Neural crest cell (in vitro differentiated cells): ENCODE measurements around the gene GPR18. TPM values are rescaled to one million over a fixed set of nuclear protein-coding genes. Genes with fewer than 3 reads are reported as not detected.

Experiments
- DNase-seq: peaks from one replicate; pipeline ENCODE4 v3.0.0; 2021; ENCODE audit warnings: low read depth, mixed read lengths, low spot score
- H3K27ac Mint-ChIP-seq: one replicate; pipeline ENCODE4 v1.8.0; 2021; ENCODE audit warnings: mild to moderate bottlenecking, mixed read lengths; ENCODE audit not compliant: unreplicated experiment
- H3K27me3 Mint-ChIP-seq: 2 replicates; pipeline ENCODE4 v1.8.0; 2021; ENCODE audit warnings: low read depth, mild to moderate bottlenecking, mixed read lengths
- H3K36me3 Mint-ChIP-seq: 2 replicates; pipeline ENCODE4 v1.8.0; 2021; ENCODE audit warnings: low read depth, mild to moderate bottlenecking, mixed read lengths
- H3K4me1 Mint-ChIP-seq: 2 replicates; pipeline ENCODE4 v1.8.0; 2021; ENCODE audit warnings: mixed read lengths
- H3K4me3 Mint-ChIP-seq: one replicate; pipeline ENCODE4 v1.8.0; 2021; ENCODE audit warnings: mild to moderate bottlenecking, mixed read lengths
- H3K9me3 Mint-ChIP-seq: 2 replicates; pipeline ENCODE4 v1.8.0; 2021; ENCODE audit warnings: mixed read lengths
- total RNA-seq: library from RNA; stranded (reverse); gene quantifications from 2 replicates; pipeline ENCODE4 v1.2.1, GENCODE V29; 2021
- TF ChIP-seq, protein P1 (sequence below): fragments of 200-600 bp; sonication (generic); conservative IDR thresholded peaks from 2 replicates; pipeline ENCODE4 v1.5.0; 2021; ENCODE audit warnings: antibody characterized with exemption, mild to moderate bottlenecking

GPR18 gene
- total RNA-seq, 1 donor from 2014 or later: not detected

DNA sequence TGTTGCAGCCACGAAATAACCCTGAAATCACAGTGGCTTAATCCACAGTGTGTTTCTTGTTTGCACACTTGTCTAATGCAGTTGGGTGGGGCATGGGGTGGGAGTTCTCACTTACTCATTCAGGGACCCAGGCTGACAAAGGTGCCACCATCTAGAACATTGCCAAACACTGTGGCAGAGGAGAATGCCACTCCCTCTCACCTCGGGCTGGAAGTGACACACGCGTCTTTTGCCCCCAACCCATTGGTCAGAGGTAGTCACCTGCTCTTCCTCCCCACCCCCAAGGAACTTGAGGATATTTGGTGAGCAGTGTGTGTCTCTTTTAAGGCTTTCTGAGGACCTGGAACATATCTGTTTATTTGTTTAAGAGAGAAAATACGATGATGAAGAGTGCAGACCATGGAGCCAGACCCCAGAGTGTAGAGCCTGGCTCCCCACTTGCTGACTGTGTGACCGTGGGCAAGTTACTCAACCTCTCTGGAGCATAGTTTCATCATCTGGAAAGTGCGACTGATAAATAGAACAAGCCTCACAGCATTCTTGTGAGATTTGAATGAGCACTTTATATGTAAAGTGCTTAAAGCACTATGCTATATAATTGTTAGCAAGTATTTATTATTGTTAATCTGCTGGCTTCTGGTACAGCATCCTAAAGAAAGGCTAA lies 31.6 kb upstream of the GPR18 start:
- H3K4me1 Mint-ChIP-seq: no peaks in the 10 kb centered on the region
- no peak overlapping the region for H3K27ac Mint-ChIP-seq
- no peak for DNase-seq
- TF ChIP-seq, protein P1, sequence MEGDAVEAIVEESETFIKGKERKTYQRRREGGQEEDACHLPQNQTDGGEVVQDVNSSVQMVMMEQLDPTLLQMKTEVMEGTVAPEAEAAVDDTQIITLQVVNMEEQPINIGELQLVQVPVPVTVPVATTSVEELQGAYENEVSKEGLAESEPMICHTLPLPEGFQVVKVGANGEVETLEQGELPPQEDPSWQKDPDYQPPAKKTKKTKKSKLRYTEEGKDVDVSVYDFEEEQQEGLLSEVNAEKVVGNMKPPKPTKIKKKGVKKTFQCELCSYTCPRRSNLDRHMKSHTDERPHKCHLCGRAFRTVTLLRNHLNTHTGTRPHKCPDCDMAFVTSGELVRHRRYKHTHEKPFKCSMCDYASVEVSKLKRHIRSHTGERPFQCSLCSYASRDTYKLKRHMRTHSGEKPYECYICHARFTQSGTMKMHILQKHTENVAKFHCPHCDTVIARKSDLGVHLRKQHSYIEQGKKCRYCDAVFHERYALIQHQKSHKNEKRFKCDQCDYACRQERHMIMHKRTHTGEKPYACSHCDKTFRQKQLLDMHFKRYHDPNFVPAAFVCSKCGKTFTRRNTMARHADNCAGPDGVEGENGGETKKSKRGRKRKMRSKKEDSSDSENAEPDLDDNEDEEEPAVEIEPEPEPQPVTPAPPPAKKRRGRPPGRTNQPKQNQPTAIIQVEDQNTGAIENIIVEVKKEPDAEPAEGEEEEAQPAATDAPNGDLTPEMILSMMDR: no peak
- H3K27me3 Mint-ChIP-seq: no peaks in the 10 kb centered on the region
- no peaks in the 10 kb centered on the region for H3K9me3 Mint-ChIP-seq
- no peak overlapping the region for H3K4me3 Mint-ChIP-seq
- H3K36me3 Mint-ChIP-seq: no peaks in the 10 kb centered on the region

DNA sequence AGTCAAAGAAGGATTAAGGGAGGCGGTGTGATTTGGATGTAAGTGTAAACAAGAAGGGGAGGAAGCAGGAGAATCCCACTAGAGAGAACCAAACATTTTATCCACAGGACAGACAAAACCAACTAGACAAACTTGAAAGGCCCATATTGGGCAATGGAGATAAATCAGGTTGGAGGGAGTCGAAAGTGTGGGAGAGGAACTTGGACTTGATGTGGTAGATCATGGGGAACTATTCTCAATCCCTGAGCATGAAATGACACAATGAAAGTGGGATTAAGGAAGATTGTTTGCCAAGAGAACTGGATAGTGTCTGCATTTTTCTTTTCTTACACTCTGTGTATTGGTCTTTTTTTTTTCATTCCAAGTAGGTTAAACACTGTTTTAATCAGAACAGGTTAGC lies 31.1 kb upstream of the GPR18 start:
- H3K9me3 Mint-ChIP-seq: no peaks in the 10 kb centered on the region
- DNase-seq: no peak
- no peaks in the 10 kb centered on the region for H3K36me3 Mint-ChIP-seq
- no peaks in the 10 kb centered on the region for H3K27me3 Mint-ChIP-seq
- no peak overlapping the region for H3K4me3 Mint-ChIP-seq
- H3K4me1 Mint-ChIP-seq: no peaks in the 10 kb centered on the region
- H3K27ac Mint-ChIP-seq: peak overlapping the region; percentile 54
- TF ChIP-seq, protein P1: no peak

DNA sequence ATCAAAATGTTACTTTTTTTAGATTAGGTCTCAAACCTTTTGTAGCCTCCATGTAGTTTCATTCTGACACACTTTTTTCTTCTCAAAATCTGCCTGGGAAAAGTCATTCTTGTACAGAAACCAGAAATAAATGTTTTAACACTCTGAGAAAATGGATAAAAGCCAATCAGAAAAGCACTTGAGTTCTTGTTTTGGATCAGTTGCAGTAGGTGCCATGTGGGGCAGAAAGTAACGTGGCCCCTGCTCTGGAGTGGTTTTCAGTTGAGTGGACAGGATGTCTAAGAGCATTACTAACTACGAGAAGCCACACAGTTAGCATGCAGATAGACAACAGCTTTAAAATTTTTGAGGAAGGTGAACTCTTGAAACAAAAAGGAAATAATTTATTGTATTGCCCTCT lies 29.9 kb upstream of the GPR18 start:
- TF ChIP-seq, protein P1: no peak
- no peaks in the 10 kb centered on the region for H3K9me3 Mint-ChIP-seq
- no peaks in the 10 kb centered on the region for H3K36me3 Mint-ChIP-seq
- H3K4me3 Mint-ChIP-seq: no peak overlapping the region
- no peaks in the 10 kb centered on the region for H3K4me1 Mint-ChIP-seq
- no peaks in the 10 kb centered on the region for H3K27me3 Mint-ChIP-seq
- no peak overlapping the region for H3K27ac Mint-ChIP-seq
- no peak for DNase-seq

DNA sequence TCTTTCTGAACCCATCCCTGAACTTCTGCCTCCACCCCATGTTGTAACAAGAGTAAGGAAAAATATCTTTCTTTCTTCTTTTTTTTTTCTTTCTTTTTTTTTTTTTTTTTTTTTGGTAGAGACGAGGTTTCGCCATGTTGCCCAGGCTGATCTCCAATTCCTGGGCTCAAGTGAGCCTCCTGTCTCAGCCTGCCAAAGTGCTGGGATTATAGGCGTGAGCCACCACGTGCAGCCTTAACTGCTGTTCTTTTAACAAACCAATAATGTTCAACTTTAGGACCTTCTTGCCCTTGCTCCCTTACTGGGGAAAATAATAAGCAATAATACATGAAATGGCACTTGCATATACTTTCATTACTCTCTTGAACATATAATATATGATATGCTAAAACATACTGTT lies 29.4 kb upstream of the GPR18 start:
- H3K27ac Mint-ChIP-seq: no peak overlapping the region
- no peak for DNase-seq
- no peaks in the 10 kb centered on the region for H3K4me1 Mint-ChIP-seq
- H3K4me3 Mint-ChIP-seq: no peak overlapping the region
- no peaks in the 10 kb centered on the region for H3K9me3 Mint-ChIP-seq
- H3K27me3 Mint-ChIP-seq: no peaks in the 10 kb centered on the region
- H3K36me3 Mint-ChIP-seq: no peaks in the 10 kb centered on the region
- TF ChIP-seq, protein P1: no peak

DNA sequence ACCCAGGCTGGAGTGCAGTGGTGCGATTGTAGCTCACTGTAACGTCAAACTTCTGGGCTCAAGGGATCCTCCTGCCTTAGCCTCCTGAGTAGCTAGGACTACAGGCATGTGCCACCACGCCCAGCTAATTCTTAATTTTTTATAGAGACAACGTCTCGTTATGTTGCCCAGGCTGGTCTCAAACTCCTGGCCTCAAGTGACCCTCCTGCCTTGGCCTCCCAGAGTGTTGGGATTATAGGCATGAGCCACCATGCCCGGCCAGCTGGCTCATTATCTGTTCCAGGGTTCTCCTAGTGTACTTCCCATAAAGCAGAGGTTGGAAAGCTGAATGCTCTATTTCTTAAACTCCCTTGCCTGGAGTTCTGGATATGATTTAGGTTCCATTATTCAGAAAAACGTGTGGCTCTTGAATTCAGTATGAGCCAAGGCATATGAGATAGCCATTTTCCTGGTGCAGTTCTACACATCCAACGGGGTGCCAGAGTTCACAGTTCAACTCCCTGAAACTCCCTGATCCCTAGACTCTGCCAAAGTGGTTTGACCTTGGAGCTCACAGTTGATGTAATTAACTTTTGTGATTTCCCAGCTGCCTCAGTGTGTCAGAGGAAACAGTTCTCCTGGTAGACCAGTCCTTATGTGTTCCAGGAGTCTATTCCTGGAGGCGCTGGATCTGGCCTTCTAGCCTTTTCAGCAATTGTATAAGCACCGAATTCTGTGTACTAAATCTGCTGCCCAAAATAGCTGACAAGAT lies 27.4 kb upstream of the GPR18 start:
- H3K9me3 Mint-ChIP-seq: no peaks in the 10 kb centered on the region
- no peaks in the 10 kb centered on the region for H3K36me3 Mint-ChIP-seq
- no peak overlapping the region for H3K27ac Mint-ChIP-seq

More for the DNA sequence above, 27.4 kb upstream of the GPR18 start:
- DNase-seq: no peak
- no peak overlapping the region for H3K4me3 Mint-ChIP-seq
- TF ChIP-seq, protein P1: no peak
- H3K27me3 Mint-ChIP-seq: no peaks in the 10 kb centered on the region
- H3K4me1 Mint-ChIP-seq: no peaks in the 10 kb centered on the region
